NB4 (cell line): ENCODE measurements around the gene SEL1L.

Source experiments
- DNase-seq: peaks from one replicate; pipeline ENCODE4 v3.0.0; 2010; ENCODE audit warnings: low read depth
- H3K4me3 ChIP-seq: one replicate; pipeline ENCODE4 v1.5.1; 2011; ENCODE audit warnings: mild to moderate bottlenecking, low read depth, low read length, moderate library complexity
- MYC ChIP-seq: IDR thresholded peaks from 2 replicates; pipeline ENCODE4 v1.6.1; 2011; ENCODE audit warnings: low read depth, low read length
- POLR2A ChIP-seq: IDR thresholded peaks from 2 replicates; pipeline ENCODE4 v1.6.1; 2011; ENCODE audit warnings: mild to moderate bottlenecking; ENCODE audit not compliant: insufficient read length; ENCODE audit errors: extremely low read depth
- TF ChIP-seq, protein P1 (sequence below): IDR thresholded peaks from 2 replicates; pipeline ENCODE4 v1.6.1; 2011; ENCODE audit warnings: low read depth, low read length
- TF ChIP-seq, protein P2 (sequence below): IDR thresholded peaks from one replicate; pipeline ENCODE4 v1.5.1; 2012; ENCODE audit warnings: low read depth, low read length

Gene SEL1L

DNA sequence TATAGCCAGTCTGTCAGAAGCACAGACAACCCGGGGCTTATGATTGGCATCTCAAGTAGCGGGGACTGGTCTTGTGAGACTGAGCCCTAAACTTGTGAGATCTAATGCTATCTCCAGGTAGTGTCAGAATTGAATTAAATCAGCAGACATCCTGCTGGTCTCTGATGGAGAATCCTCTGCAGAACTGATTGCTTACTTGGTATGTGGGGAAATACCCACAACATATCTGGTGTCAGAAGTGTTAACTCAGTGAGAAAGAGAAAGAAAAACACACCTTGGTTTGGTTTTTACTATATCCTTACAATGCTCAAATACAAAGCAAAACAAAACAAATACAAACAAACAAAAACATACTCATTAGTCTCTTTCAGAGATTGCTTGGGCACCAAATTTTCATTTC, 10.0 kb downstream of the SEL1L start:
- no peak for TF ChIP-seq MYC
- TF ChIP-seq, protein P1, sequence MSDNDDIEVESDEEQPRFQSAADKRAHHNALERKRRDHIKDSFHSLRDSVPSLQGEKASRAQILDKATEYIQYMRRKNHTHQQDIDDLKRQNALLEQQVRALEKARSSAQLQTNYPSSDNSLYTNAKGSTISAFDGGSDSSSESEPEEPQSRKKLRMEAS, result no peak
- TF ChIP-seq, protein P2, sequence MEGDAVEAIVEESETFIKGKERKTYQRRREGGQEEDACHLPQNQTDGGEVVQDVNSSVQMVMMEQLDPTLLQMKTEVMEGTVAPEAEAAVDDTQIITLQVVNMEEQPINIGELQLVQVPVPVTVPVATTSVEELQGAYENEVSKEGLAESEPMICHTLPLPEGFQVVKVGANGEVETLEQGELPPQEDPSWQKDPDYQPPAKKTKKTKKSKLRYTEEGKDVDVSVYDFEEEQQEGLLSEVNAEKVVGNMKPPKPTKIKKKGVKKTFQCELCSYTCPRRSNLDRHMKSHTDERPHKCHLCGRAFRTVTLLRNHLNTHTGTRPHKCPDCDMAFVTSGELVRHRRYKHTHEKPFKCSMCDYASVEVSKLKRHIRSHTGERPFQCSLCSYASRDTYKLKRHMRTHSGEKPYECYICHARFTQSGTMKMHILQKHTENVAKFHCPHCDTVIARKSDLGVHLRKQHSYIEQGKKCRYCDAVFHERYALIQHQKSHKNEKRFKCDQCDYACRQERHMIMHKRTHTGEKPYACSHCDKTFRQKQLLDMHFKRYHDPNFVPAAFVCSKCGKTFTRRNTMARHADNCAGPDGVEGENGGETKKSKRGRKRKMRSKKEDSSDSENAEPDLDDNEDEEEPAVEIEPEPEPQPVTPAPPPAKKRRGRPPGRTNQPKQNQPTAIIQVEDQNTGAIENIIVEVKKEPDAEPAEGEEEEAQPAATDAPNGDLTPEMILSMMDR, result no peak
- no peak for TF ChIP-seq POLR2A
- no peak for DNase-seq
- no peak overlapping the region for H3K4me3 ChIP-seq

DNA sequence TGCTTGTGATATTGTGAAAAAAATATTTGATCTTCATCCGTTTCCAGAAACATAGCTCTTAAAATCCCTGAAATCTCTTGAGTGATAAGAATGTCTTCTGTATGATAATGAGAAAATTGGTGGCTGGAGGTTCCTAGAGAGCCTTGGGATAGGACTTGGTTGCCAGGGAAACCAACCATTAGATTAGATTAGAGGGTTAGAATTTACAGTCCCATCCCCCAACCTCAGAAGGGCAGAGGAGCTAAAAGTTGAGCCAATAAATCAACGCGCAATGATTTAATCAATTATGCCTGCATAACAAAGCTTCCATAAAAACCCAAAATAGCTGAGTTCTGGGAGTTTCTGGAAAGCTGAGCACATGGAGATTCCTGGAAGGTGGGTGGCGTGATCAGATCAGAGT, 10.6 kb downstream of the SEL1L start:
- no peak for DNase-seq
- TF ChIP-seq POLR2A (no peak), MYC (no peak)
- TF ChIP-seq, protein P2, result no peak
- TF ChIP-seq, protein P1, result no peak
- no peak overlapping the region for H3K4me3 ChIP-seq

- H3K4me3 ChIP-seq, result no peak overlapping the region
- no peak for DNase-seq
- TF ChIP-seq, protein P1, result no peak
- no peak for TF ChIP-seq POLR2A
- TF ChIP-seq MYC, result no peak
- TF ChIP-seq, protein P2, result no peak
These were observed 12.3 kb downstream of the SEL1L start for GRCh38 chr14:81521356-81521755.

DNA sequence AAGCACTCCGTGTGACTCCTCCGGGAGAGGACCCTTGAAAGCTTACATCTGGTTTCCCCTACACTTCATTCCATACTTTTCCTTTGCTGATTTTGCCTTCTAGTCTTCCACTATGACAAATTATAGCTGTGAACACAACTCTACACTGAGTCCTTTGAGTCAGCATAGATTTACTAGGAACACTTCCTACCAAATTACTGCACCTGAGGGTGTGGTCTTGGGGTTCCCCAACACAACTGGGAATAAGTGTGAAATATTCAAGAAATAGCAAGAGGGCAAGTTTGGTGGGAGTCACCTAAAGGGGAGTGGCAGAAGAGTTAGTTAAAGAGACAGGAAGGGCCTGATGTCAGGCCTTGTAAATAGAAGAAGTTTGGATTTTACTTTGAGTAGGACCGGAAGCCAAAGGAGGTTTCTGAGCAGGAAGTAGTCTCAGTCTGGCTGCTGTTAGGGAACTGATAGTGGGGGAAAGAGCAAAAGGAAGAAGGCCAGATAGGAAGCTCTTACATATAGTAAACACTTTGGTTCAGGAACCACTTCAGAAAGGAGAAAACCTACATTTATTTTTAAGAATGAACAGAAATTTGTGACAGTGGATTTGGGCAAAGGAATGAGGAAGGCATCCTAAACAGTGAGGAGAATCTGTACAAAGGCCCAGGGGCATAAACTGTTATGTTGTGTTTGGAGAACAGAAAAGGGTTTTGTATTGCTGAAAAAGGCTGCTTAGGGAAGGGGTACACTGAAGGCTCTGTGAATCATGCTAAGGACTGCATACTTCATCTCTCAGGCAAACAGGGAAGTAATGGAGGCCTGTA, 14.2 kb downstream of the SEL1L start:
- TF ChIP-seq MYC (no peak), POLR2A (no peak)
- TF ChIP-seq, protein P2, result no peak
- TF ChIP-seq, protein P1, result no peak
- no peak overlapping the region for H3K4me3 ChIP-seq
- peak; percentile 61 for DNase-seq

DNA sequence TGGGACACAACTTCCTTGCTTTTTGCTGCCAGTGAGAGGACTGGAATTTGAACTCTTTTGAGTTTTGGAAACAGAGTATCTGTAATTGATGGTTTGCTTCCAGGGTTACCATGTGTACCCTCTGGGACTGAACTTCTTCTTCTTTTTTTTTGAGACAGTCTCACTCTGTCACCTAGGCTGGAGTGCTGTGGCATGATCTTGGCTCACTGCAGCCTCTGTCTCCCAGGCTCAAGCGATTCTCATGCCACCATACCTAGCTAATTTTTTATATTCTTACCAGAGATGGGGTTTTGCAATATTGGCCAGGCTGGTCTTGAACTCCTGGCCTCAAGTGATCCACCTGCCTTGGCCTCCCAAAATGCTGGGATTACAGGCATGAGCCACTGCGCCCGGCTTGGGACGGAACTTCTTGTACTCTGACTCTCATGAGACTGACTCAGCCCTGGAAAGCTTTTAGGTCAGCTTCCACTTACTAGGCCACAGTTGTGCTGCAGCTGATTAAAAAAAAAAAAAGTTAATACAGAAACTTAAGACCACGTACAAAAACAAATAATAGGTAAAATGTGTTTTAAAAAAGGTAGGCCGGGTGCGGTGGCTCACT, 15.8 kb downstream of the SEL1L start:
- TF ChIP-seq POLR2A, result no peak
- TF ChIP-seq, protein P1, result no peak
- TF ChIP-seq, protein P2, result no peak
- no peak for TF ChIP-seq MYC
- DNase-seq, result no peak
- H3K4me3 ChIP-seq, result no peak overlapping the region
